PFSK-1 (cell line): ENCODE measurements around the gene SATB1.

Experiments
- FOXP2 ChIP-seq: optimal IDR thresholded peaks from 2 replicates; pipeline ENCODE3; 2011; ENCODE audit warnings: borderline replicate concordance, control low read depth, inconsistent platforms; ENCODE audit not compliant: insufficient read depth; ENCODE audit errors: extremely low read length, extremely low read depth
- POLR2AphosphoS5 ChIP-seq: IDR thresholded peaks from 2 replicates; pipeline ENCODE4 v1.6.1; 2012; ENCODE audit warnings: low read depth, mild to moderate bottlenecking, control low read depth, low read length, moderate library complexity
- REST ChIP-seq, 2 experiments: IDR thresholded peaks; 2 replicates each; pipeline versions ENCODE4 v1.6.1 to v1.8.0; 2011 to 2012; ENCODE audit warnings: low read depth in 2 of 2, low read length in 2 of 2, control low read depth in 1 of 2, inconsistent platforms in 1 of 2, mild to moderate bottlenecking in 1 of 2, moderate library complexity in 1 of 2; ENCODE audit not compliant: insufficient read depth in 1 of 2
- SIN3A ChIP-seq: IDR thresholded peaks from 2 replicates; pipeline ENCODE4 v1.6.1; 2012; ENCODE audit warnings: mild to moderate bottlenecking, low read length, moderate library complexity, borderline replicate concordance; ENCODE audit not compliant: insufficient read depth
- TAF1 ChIP-seq: IDR thresholded peaks from 2 replicates; pipeline ENCODE4 v1.6.1; 2012; ENCODE audit warnings: low read length, control low read depth, borderline replicate concordance; ENCODE audit not compliant: insufficient read depth

SATB1 gene

GRCh38 chr3:18363338-18363737 is 61.8 kb downstream of the SATB1 start:
- no peak for TF ChIP-seq TAF1
- no peak for TF ChIP-seq POLR2AphosphoS5
- TF ChIP-seq FOXP2 = no peak
- no peak for TF ChIP-seq REST (IDR thresholded peaks at IDR 0.05; ENCODE audit: insufficient read depth in 1 of 2, low read depth in 2 of 2, low read length in 2 of 2)

- TF ChIP-seq TAF1 (no peak), FOXP2 (no peak)
Observed at GRCh38 chr3:18357747-18358146, 67.4 kb downstream of the SATB1 start.

GRCh38 chr3:18355832-18356231 is 69.3 kb downstream of the SATB1 start:
- TF ChIP-seq FOXP2 = no peak
- TF ChIP-seq POLR2AphosphoS5 = no peak
- no peak for TF ChIP-seq REST (IDR thresholded peaks at IDR 0.05; ENCODE audit: insufficient read depth in 1 of 2, low read depth in 2 of 2, low read length in 2 of 2)
- TF ChIP-seq TAF1 = no peak

- TF ChIP-seq TAF1 (no peak), POLR2AphosphoS5 (no peak)
Observed at GRCh38 chr3:18354701-18355100, 70.4 kb downstream of the SATB1 start.

DNA sequence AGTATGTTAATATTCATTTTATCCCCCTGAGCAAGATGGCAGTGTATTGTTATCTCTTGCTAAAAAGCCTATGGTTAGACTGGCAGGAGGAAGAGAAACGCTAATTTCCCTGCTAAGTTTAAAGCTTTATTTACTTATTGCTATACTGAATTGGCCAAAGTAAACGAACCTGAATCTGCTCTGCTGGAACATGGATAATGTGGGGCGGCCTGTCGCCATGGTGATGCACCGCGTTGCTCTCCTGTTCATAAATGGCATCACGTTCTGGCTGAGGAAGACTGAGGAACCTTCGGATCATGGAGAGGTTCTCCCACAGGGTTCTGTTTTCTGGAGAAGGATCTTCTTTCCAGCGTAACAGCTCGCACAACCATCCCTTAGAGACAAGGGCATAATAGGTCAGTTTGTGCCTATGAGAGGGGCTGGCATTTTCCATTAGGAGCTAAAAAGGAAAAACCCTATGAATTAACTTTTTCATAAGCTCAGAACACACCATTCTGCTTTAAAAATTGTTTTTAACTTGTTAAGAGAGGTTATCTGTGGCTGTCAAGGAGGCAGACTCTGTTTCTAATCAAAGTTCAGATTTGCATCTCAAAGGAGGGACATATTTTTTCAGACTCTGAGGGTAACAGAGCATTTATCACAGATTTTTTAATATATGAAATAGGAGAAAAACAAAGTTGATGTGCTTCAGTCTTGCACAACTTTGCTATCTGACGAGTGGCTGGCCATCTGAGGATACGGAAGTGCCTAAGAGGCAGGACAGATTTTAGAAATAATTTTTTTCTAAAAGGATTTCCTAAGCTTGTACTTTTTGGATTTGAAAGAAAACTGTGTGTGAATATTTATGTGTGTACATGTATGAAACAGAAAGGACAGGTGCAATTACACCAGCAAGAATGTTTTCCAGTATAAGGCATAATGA is 73.1 kb downstream of the SATB1 start:
- TF ChIP-seq FOXP2 = no peak
- TF ChIP-seq REST (IDR thresholded peaks at IDR 0.05; ENCODE audit: insufficient read depth in 1 of 2, low read depth in 2 of 2, low read length in 2 of 2) = no peak
- no peak for TF ChIP-seq POLR2AphosphoS5
- no peak for TF ChIP-seq SIN3A
- no peak for TF ChIP-seq TAF1

DNA sequence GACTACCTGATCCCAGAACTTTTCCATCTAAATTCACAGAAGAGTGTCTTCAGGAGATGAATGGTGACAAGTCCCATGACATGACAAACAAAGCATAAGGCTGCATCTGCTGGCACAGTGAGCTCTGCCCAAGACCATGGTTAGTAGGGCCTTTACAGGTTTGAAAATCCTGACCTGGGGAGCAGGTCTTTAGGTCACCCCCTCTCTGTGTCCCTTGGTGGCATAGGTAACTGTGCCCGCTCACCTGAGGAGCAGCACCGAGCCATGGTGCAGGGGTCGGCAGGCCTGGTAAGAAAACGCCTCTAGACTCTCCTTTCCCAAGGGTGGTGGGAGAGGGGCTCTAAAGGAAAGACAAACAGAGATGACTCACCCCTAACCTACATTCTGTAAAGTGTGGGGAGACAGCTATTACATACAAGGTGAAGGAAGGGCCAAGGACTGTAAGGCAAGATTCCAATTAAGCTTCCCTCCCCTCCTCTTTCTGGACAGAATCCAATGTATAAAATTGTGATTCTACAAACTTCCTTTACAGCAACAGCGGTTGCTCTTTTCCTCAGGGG is 74.0 kb downstream of the SATB1 start:
- TF ChIP-seq FOXP2 (no peak), REST (IDR thresholded peaks at IDR 0.05; ENCODE audit: insufficient read depth in 1 of 2, low read depth in 2 of 2, low read length in 2 of 2) (no peak)
